ENCODE measurements around the gene ITM2C.

Gene ITM2C

GRCh38 chr2:230893841-230894781 is 29.4 kb downstream of the ITM2C start:
- no peak for DNase-seq (ENCODE audit: low read depth)

DNA sequence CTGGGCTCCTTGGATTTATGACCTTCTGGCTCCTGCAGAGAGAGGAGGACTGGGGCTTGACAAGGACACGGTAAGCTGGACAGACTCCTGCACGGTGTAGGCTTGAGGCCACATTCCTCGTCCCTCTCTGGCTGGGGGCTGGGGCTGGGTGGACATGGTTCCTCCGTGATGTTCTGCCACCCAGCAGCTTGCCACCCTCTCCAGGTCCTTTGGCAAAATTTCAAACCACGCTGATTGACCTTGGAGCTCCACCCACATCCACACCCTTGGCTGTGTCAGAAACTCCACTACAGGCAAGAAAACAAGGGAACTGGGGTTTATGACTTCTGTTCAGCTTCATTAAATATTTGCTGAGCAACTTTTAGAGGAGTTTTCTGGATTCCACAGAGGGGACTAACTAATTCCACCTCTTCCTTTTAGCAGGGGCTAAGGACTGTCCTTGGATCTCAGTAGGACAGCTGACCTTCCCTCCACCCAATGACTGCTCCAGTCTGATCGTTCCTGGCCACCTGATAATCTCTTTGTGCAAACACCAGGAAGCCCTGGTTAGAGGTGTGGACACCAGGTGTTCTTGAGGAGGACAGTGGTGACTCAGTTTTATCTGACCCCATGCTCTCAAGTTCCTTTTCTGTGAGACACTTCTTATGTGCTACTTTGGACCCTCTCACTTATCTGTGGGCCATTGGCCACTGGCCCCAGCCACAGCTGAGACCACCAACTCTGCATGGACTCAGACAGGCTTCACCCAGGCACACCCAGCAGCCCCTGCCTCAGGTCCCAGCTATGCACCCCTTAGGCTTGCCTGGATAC is 31.0 kb downstream of the ITM2C start:
- no peak for DNase-seq (ENCODE audit: low read depth)

GRCh38 chr2:230896346-230897115 is 31.8 kb downstream of the ITM2C start:
- DNase-seq (ENCODE audit: low read depth), result no peak

GRCh38 chr2:230898016-230898712 is 33.4 kb downstream of the ITM2C start:
- no peak for DNase-seq (ENCODE audit: low read depth)

GRCh38 chr2:230898713-230899091 is 34.0 kb downstream of the ITM2C start:
- no peak for DNase-seq (ENCODE audit: low read depth)

DNA sequence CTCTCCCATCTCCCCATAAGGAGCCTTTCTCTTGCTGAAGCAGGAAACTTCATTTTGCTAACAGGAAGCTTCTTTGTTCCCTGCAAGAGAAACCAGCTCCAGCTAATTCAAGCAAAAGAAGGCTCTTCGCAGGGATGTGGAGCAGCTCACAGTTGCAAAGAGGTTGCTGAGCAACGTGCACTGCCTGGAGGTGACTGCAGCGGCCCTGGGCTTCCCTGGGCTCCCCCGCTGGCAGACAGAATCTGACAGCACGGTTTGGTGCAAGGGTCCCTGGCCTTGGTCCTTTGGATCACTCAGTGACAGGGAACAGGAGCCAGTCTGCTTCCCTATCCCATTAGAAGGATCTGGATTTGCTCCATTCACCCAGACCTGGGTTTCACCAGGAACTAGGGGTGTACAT is 34.5 kb downstream of the ITM2C start:
- no peak for DNase-seq (ENCODE audit: low read depth)

DNA sequence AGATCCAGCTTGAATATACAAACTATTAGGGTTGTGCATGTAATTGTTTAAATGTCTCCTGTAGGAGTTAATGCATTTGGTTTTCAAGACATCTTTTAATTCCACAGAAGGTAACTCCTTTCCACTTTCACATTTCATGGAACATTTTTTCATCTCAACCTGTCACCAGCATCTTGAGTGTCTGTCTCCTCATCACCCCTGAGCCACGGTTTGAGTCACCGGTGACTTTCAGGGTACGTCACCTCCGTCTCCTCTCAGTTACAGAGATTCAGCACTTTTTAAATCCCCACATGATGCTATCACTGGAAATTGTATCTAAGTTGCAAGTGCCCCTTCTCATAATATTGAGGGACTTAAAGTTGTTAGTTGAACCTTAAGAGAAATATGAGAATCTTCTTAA is 35.0 kb downstream of the ITM2C start:
- DNase-seq (ENCODE audit: low read depth), result no peak

DNA sequence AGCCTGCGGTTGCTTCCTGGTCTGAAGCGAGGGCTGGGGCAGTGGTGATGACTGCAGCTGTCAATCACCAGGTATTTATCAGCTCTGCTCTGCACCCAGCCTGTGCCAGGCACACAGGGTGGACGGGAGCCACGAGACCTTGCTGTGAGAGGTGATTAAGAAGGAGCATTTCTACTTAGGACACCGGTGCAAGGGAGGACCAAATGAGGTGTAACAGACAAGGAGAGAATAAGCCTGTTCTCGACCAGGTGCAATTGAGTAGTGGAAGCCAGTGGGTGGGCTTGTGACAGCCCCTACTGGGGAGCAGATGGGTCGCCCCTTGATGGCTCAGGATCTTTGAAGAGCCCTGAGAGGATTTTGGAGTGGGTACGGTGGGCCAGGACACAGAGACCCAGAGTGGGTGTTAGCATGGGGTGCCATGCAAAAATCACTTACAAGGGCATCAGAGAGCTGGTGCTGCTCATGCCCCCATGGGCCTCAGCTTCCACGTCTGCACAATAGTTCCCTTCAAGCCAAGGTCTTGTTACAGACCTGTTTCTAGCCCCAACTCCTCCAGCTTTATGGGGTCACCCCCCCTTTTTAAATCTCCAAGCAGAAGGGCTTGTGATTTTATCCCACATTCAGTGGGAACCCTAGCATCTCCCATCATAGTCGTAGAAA is 35.7 kb downstream of the ITM2C start:
- no peak for DNase-seq (ENCODE audit: low read depth)

DNA sequence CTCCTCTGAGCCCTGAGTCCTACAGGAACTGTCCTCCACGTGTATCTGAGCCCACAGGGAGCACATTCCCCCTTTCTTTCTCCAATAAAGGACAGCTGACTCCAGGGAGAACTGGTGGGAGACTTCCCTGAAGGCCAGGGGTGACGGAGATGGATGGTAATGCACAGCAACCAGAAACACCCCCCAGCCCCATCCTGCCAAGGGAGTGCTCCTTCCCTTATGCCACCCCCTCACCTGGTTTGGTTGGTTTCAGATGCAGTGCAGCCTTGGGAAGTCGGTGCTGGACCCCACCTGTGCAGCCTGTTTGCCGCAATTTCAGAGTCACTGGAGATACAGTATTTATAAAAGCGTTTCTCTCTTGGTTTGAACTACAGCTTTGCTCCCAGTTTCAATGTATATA is 36.3 kb downstream of the ITM2C start:
- no peak for DNase-seq (ENCODE audit: low read depth)

- DNase-seq (ENCODE audit: low read depth), result peak; percentile 42
Measured at GRCh38 chr2:230902180-230902899, 37.6 kb downstream of the ITM2C start.

- no peak for DNase-seq (ENCODE audit: low read depth)
Measured at GRCh38 chr2:230903231-230904150, 38.7 kb downstream of the ITM2C start.

- DNase-seq (ENCODE audit: low read depth), result no peak
Measured at GRCh38 chr2:230904856-230905447, 40.2 kb downstream of the ITM2C start.

DNA sequence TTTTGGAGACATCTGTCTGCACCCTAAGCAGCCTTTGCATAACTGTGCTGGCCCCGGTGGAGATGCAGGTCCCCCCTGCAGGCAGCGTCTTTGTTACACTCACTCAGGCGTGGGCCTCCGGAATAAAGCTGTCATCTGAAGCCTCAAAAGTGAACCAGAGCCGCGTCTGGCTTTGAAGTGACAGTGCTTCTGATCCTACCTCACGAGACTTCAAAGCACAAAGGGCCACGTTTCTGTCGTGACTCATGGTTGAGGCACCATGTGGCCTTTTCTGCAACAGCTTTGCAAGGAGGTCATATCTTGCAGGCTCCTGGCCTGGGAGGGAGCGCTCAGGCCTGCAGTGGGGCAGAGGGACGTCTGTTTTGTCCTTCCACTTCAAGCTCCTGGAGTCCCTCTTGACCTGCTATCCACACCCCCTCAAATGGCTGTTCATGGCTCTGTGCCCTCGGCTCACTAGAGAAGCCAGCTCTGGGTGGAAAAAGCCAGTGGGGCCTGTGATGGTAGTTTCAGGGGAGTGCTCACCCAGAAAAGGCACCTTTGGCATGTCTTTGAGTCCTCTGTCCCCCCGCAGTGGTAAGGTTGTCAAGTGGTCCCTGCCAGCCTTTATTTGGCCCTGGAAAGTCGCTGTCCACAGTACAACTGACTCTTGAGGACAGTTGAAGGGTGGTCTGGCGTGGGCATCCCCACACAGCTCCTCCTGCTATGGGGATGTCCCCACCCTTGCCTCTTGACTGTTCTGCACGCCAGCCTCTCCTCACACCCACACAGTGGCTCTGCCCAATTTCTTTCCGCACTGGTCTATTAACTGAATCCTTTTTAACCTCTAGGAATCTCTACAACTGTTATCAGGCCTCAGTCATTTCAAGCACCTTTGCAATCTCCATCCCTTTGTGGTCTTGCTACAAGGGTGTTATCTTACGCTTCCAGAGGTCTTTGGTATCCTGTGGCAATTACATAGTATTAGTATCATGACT is 41.0 kb downstream of the ITM2C start:
- DNase-seq (ENCODE audit: low read depth), result peak; percentile 93

DNA sequence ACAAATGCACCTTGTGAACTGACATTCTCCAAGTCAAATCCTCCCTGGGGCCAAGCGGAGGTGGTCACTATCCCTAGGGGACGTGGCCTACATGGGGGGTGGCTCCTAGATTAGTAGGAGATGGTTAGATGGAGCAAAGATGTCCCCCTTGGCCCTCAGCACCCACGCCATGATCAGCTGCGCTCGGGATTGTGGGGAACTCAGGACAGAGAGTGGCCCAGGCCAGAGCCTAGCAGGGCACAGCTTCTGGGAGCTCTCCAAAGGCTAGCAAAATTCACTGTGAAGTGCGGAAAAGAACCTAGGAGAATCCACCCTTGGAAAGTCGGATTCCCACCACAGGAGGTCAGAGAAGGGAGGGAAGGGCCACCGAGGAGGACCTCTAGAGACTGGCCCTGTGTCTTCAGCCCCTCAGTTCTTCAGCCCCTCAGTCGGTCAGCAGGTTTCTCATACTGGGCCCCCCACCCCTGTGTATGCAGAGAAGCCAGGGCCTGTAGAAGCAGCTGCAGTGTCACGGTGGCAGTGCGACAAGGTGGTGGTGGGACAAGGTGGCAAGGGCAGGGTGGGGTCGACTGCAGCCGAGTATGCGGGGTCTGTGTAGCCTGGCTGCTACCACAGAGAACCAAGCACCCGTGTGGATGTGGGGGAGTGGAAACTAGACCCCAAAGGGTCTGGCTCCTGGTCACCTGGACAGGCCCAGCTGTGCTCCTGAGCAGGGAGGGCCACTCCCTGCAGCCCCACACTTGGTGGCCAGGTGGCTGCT is 41.9 kb downstream of the ITM2C start:
- DNase-seq (ENCODE audit: low read depth), result no peak

DNA sequence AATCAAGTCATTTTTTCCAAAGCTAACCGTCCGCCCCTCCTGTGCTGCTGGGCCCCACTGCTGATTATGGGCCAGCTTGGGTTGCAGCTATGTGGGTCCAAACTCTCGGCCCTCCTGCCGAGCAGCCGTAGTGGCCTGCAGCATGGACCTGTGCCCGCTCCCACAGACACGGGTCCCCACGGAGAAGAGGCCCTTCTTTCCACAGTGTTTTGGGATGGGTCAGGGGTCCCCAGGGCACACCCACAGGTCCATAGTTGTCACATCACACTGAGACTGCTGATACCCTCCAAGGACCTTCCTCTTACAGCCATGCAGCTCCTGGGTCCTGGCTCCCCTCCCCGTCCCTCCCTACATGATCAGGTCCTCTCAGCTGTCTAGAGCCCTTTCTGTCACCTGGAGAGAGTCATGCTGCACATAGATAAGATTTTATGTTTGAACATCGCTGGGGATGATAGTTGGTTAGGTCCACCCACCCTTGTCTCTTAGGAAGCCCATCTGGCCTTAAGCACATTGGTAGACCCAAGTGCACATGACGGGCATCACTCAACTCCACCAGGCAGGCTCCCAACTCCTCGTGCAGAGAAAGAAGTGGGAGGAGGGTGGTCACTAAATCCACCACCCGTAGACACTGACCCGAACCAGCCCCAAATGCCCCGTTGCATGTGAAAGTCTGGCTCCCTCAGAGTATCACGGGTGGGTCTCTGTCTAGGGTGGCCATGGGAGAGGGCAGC is 42.8 kb downstream of the ITM2C start:
- DNase-seq (ENCODE audit: low read depth), result no peak

GRCh38 chr2:230908092-230908594 is 43.4 kb downstream of the ITM2C start:
- DNase-seq (ENCODE audit: low read depth), result no peak
